OCI-LY7 (cell line): Measurements from ENCODE around the gene SLC48A1. TPM values are rescaled to one million over a fixed set of nuclear protein-coding genes. Genes with fewer than 3 reads are reported as not detected.

Experiments
- BruUV-seq: library from RNA; stranded (reverse); fragments of 400-500 nt; replicated peaks from 2 replicates; lab custom pipeline; 2021; lab: Mats Ljungman, UMichigan
- CTCF ChIA-PET: fragments of 300-600 bp; sonication (Branson Sonifier 250); formaldehyde crosslinking; loops from one replicate; lab custom pipeline; 2022; ENCODE audit warnings: antibody characterized with exemption; ENCODE audit not compliant: unreplicated experiment; lab: Charles Lee
- POLR2A ChIA-PET: fragments of 300-600 bp; sonication (Branson Sonifier 250); formaldehyde crosslinking; loops from one replicate; lab custom pipeline; 2022; ENCODE audit warnings: antibody characterized with exemption; lab: Charles Lee
- DNase-seq: peaks from one replicate; pipeline ENCODE4 v3.0.0-alpha.2; 2015; ENCODE audit warnings: low spot score
- H2AFZ ChIP-seq: fragments of 200-600 bp; sonication (generic), shearing (Covaris generic); 2 replicates; pipeline ENCODE4 v1.6.1; 2014; ENCODE audit warnings: mild to moderate bottlenecking, antibody characterized with exemption, low read length, moderate library complexity
- H3K27ac ChIP-seq: fragments of 200-600 bp; sonication (generic); 2 replicates; pipeline ENCODE4 v1.5.1; 2014; ENCODE audit warnings: mixed run types, low read depth, mild to moderate bottlenecking, moderate library complexity, low read length, inconsistent platforms; ENCODE audit not compliant: poor library complexity, severe bottlenecking
- H3K36me3 ChIP-seq: fragments of 200-600 bp; sonication (generic); 2 replicates; pipeline ENCODE4 v1.6.1; 2014; ENCODE audit warnings: mild to moderate bottlenecking, antibody characterized with exemption, low read length, moderate library complexity, mixed read lengths; ENCODE audit not compliant: insufficient read depth
- H3K4me1 ChIP-seq: fragments of 200-600 bp; sonication (generic); 2 replicates; pipeline ENCODE4 v1.5.1; 2014; ENCODE audit warnings: mild to moderate bottlenecking, low read length; ENCODE audit not compliant: insufficient read depth, poor library complexity, severe bottlenecking
- H3K4me2 ChIP-seq: fragments of 200-600 bp; sonication (generic); 2 replicates; pipeline ENCODE4 v1.6.1; 2014; ENCODE audit warnings: mild to moderate bottlenecking, low read length
- H3K4me3 ChIP-seq: fragments of 200-600 bp; sonication (generic); 2 replicates; pipeline ENCODE4 v1.5.1; 2014; ENCODE audit warnings: mild to moderate bottlenecking, low read depth, low read length; ENCODE audit not compliant: poor library complexity, severe bottlenecking
- H3K79me2 ChIP-seq: fragments of 200-600 bp; sonication (generic); 2 replicates; pipeline ENCODE4 v1.6.1; 2016; ENCODE audit warnings: low read depth, mild to moderate bottlenecking, low read length, moderate library complexity, mixed read lengths; ENCODE audit not compliant: insufficient read depth
- H3K9me2 ChIP-seq: fragments of 200-600 bp; sonication (generic); 2 replicates; pipeline ENCODE4 v1.6.1; 2016; ENCODE audit warnings: mild to moderate bottlenecking, low read length, mixed read lengths; ENCODE audit not compliant: insufficient read depth
- H3K9me3 ChIP-seq: fragments of 200-600 bp; sonication (generic); 2 replicates; pipeline ENCODE4 v1.6.1; 2014; ENCODE audit warnings: mild to moderate bottlenecking, mixed run types, low read length, mixed read lengths
- H4K20me1 ChIP-seq: fragments of 200-600 bp; sonication (generic); 2 replicates; pipeline ENCODE4 v1.6.1; 2014; ENCODE audit warnings: mild to moderate bottlenecking, antibody characterized with exemption, low read length, moderate library complexity, mixed read lengths; ENCODE audit not compliant: insufficient read depth
- EZH2phosphoT487 ChIP-seq: fragments of 200-600 bp; sonication (generic); IDR thresholded peaks from 2 replicates; pipeline ENCODE4 v1.6.1; 2018; ENCODE audit warnings: low read depth, borderline replicate concordance, mild to moderate bottlenecking, mixed run types, antibody characterized with exemption, low read length, moderate library complexity, mixed read lengths
- intact Hi-C: fragments of 100-400 bp; cut with micrococcal nuclease; formaldehyde crosslinking; loops from one replicate; pipeline ENCODE4 v1.10.0; 2022; ENCODE audit not compliant: unreplicated experiment
- total RNA-seq, 2 experiments: library from RNA; depleted of rRNA in 1 of 2; stranded (reverse); fragments of >200 nt in 1 of 2; shearing (Covaris generic) in 1 of 2; gene quantifications; 2 replicates each; pipeline ENCODE4 v1.2.3, GENCODE V29; 2014 to 2022
- TF ChIP-seq, protein P1 (sequence below): fragments of 200-600 bp; sonication (generic); conservative IDR thresholded peaks from 2 replicates; pipeline ENCODE4 v1.5.1; 2014; ENCODE audit warnings: mild to moderate bottlenecking, antibody characterized with exemption, low read length, moderate library complexity, mixed read lengths

SLC48A1 gene
- total RNA-seq, 2 experiments from 2014 or later, result 9.6 to 12.0 TPM

DNA sequence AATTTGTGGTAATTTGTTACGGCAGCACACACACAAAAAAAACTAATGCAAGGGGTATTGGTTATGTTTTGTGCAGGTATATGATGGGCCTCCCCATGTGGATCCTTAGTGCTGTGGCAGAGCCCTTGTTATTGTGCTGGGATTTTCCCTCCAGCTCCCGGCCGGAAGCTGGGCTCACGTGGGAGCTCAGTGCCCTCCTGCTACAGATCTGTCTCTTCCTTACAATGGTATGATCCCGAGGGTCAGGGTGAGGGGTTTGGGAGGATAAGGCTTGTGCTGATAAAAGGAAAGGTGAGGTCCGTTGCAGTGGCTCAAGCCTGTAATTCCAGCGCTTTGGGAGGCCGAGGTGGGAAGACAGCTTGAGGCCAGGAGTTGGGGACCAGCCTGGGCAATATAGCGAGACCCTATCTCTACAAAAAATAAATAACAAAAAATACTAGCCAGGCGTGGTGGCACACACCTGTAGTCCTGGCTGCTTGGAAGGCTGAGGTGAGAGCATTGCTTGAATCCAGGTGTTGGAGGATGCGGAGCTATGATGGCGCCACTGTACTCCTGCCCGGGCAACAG, 861 bp upstream of the SLC48A1 start:
- ChIA-PET POLR2A (interaction anchor here (0.6 to 2.0 kb wide), 7 partner anchors 17 to 65 kb away, joined by 3 to 5 read pairs (median 3); no protein-coding TSS in a partner anchor), CTCF (interaction anchor here (0.6 to 2.1 kb wide), 4 partner anchors 28 to 62 kb away, joined by 3 to 9 read pairs (median 4); no protein-coding TSS in a partner anchor)
- no peaks in the 10 kb centered on the region for H3K9me2 ChIP-seq
- TF ChIP-seq, protein P1, sequence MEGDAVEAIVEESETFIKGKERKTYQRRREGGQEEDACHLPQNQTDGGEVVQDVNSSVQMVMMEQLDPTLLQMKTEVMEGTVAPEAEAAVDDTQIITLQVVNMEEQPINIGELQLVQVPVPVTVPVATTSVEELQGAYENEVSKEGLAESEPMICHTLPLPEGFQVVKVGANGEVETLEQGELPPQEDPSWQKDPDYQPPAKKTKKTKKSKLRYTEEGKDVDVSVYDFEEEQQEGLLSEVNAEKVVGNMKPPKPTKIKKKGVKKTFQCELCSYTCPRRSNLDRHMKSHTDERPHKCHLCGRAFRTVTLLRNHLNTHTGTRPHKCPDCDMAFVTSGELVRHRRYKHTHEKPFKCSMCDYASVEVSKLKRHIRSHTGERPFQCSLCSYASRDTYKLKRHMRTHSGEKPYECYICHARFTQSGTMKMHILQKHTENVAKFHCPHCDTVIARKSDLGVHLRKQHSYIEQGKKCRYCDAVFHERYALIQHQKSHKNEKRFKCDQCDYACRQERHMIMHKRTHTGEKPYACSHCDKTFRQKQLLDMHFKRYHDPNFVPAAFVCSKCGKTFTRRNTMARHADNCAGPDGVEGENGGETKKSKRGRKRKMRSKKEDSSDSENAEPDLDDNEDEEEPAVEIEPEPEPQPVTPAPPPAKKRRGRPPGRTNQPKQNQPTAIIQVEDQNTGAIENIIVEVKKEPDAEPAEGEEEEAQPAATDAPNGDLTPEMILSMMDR, result no peak
- TF ChIP-seq EZH2phosphoT487, result no peak
- no peaks in the 10 kb centered on the region for H3K79me2 ChIP-seq
- no peak overlapping the region for H3K27ac ChIP-seq
- H3K4me3 ChIP-seq, result peak overlapping the region; percentile 76
- BruUV-seq, result no TSS peak
- intact Hi-C loops, result loop anchor here (10.0 kb wide), 1 partner anchor 193 kb away; the partner anchor contains the start of gene TMEM106C
- H3K4me2 ChIP-seq, result peak overlapping the region; percentile 78
- no peaks in the 10 kb centered on the region for H3K36me3 ChIP-seq
- no peaks in the 10 kb centered on the region for H3K9me3 ChIP-seq
- peaks cover 38% of the 10 kb centered on the region for H3K4me1 ChIP-seq
- no peak for DNase-seq
- no peaks in the 10 kb centered on the region for H4K20me1 ChIP-seq
- peak overlapping the region; percentile 37; the same call in 1 of the 2 replicates for H2AFZ ChIP-seq

DNA sequence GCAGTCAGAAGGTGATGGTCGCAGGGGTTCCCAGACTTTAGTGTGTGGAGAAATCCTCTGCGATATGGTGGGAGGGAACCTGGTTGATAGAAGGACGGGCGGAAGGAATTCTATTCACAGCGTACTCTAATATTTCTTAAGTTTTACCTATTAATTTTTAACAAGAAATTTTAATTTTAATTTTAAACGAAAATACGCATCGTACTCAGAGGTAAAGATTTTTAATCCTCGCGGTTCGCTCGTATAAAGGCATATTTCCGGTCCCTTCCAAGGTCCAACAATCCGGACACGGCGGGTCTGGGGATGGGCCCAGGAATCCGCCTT, 338 bp upstream of the SLC48A1 start:
- POLR2A ChIA-PET, result interaction anchor here (0.6 to 2.0 kb wide), 6 partner anchors 17 to 65 kb away, joined by 3 to 5 read pairs (median 4); no protein-coding TSS in a partner anchor
- peak overlapping the region; percentile 78 for H3K4me2 ChIP-seq

More for the DNA sequence above, 338 bp upstream of the SLC48A1 start:
- H2AFZ ChIP-seq, result peak overlapping the region; percentile 37; the same call in 1 of the 2 replicates
- no peaks in the 10 kb centered on the region for H4K20me1 ChIP-seq
- no peaks in the 10 kb centered on the region for H3K79me2 ChIP-seq
- H3K9me2 ChIP-seq, result no peaks in the 10 kb centered on the region
- no TSS peak for BruUV-seq
- no peaks in the 10 kb centered on the region for H3K36me3 ChIP-seq
- peak overlapping the region; percentile 76 for H3K4me3 ChIP-seq
- H3K27ac ChIP-seq, result no peak overlapping the region
- TF ChIP-seq EZH2phosphoT487, result no peak
- TF ChIP-seq, protein P1, result no peak; the same call in 1 of the 2 replicates
- peaks cover 43% of the 10 kb centered on the region for H3K4me1 ChIP-seq
- no peak for DNase-seq
- CTCF ChIA-PET, result interaction anchor here (0.9 to 2.1 kb wide), 3 partner anchors 30 to 61 kb away, joined by 4 to 9 read pairs (median 4); no protein-coding TSS in a partner anchor
- H3K9me3 ChIP-seq, result no peaks in the 10 kb centered on the region
- intact Hi-C loops, result loop anchor here (10.0 kb wide), 1 partner anchor 192 kb away; the partner anchor contains the start of gene TMEM106C
